HG03196 (cell line): Measurements from ENCODE around the gene TBC1D22B.
"Not testable (repeated sequence)": the region's sequence is repeated elsewhere in the genome, so short reads cannot be mapped to it uniquely, and the experiment has no call there.

Source experiments
- ATAC-seq: cut with Tn5 transposase; IDR thresholded peaks from one replicate; pipeline ENCODE4 v1.9.1; 2021; ENCODE audit not compliant: unreplicated experiment

The TBC1D22B gene

DNA sequence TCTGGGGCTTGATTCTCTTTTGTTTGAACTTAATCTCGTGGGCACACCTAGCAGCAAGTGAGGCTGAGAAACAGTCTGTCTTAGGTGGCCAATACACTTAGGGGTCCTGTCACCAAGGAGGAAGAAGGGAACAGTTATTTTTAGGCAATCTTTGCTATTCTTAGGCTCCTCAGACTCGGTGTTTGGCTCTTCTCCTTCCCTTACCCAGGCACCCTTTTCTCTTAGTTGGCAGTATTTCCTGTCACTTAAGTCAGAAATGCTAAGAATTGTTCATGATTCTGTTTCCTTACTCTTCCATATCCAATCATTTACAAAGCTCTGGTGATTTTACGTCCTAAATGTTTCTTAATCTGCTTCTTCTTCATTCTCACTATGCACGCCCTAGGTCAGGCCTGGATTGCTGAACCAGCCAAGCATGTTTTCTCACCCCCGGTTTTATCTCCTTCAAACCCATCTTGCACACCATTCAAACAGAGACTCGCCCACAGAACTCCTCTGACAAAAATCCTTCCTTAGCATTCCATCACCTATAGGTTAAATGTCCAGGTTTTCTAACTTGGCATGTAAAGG, 45.6 kb downstream of the TBC1D22B start:
- ATAC-seq = no peak

GRCh38 chr6:37303891-37304503, 46.4 kb downstream of the TBC1D22B start:
- no peak for ATAC-seq

DNA sequence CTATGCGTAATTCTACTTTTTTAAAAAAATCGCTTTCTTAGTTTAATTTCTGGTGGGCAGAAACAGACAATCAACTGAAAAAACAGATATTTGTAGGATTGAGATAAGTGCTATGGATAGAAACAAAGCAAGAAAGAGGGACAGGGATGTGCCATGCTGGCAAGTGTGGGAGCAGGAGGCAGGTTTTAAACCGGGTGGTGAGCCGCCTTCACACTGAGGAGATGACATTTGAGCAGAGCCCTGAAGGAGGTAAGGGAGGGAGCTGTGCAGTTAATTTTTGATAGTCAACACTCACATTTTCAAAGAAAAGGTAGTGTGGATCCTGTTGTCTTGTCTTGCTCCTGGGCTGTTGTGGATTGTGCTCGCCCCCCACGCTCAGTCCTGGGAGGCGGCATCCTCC, 47.2 kb downstream of the TBC1D22B start:
- ATAC-seq = no peak

DNA sequence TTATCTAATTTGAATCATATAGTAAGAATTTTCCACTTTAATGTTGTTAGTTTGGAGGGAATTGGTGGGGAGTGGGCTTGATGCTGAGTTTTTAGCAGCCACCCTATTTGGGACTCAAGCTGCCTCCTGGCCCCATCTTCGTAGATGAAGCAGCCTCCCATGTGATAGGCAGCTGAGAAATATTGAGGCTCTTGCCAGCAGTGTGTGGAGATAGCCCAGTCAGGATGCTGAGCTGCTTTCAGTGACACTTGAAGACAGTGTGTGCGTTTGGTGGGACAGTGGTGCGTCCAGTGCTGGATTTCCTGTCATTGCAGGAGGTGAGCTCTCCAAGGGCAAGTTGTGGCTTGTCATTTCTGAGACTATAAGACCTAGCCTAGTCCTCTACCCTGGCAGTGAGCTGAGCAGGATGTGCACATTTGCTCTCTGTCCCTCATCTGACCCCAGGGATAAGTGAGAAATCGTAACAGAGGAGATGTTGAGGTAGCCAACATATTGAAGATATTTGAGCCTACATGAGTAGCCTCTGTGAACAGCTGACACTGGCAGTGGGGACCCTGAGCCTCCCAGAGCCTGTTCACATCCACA, 48.4 kb downstream of the TBC1D22B start:
- ATAC-seq = no peak

- no peak for ATAC-seq
Measured at GRCh38 chr6:37306624-37307222, 49.2 kb downstream of the TBC1D22B start.

DNA sequence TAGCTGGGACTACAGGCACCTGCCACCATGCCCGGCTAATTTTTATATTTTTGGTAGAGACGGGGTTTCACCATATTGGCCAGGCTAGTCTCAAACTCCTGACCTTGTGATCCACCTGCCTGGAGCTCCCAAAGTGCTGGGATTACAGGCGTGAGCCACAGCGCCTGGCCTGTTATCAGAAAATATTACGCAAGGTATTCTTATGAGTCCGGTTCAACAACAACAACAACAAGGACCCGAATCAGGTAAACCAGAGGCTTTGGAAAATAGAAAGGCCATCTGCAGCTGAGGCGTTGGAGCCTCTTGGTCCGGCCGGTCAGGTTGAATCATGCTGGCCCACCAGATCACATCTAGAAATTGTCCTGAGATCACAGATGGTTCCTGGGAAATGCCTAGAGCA, 49.9 kb downstream of the TBC1D22B start:
- not testable (repeated sequence) for ATAC-seq

DNA sequence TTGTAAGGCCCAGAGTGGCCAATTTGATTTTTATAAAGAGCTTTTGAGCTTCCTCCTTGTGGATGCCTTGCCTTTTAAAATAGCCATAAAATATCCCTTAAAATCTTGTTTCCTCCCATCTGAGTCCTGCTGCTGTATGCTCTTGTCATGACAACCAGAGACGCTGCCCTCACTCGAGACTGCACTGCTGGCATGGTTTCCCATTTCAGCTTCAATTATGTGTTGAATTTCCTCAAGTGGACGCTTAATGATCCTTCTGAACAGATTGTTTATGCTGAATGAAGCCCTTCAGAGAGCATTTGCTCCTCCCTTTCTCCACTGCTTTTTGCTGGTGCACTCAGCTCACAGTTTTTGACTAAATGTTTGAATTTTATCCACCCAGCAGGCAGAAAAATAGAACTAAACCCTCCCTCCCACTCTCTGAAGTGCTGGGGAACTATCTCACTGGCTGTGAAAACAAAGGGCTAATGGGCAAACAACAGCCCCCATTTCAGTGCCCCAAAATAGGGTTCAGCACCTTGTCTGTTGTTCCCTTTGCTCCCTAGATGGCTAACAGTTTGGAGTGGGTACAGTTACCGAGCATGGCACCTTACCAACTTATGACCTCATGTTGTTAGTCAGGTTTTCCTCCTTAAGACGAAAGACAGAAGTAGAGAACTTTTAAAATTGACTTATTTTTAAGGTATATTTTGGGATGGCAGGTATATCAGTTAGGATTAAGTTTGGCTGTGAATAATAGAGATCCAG, 50.7 kb downstream of the TBC1D22B start:
- no peak for ATAC-seq

DNA sequence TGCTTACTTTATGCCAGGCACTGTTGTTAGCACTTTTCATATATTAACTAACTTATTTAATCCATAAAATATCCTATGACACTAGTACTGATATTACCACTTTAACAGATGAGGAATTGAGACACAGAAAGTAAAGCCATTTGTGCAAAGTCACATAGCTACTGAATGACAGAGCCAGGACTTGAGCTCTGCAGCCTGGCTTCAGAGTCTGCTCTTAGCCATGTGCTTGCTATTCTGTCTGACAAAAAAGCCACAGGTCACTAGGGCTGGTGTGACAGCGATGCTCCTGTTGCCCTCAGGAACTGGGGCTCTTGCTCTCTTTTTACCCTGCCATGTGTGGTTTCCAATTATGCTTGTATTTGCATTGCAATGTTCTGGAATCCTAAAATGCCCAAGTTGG, 51.5 kb downstream of the TBC1D22B start:
- no peak for ATAC-seq

DNA sequence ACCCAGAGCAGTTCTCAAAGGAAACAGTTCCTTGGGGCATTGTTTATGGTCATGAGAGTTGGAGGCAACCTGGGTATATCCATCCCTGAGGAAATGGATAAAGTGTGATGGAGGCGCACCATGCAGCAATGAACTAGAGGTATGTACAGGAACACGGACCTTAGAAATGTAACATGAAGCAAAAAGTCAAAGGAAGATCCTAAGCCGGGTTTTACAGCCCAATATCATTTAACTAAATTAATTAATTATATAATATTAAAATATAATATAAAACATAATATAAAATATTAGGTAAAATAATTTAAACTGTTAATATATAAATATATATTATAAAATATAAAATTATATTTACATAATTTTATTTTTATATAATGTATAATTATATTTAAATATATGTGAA, 52.1 kb downstream of the TBC1D22B start:
- no peak for ATAC-seq

GRCh38 chr6:37310966-37311365, 53.4 kb downstream of the TBC1D22B start:
- no peak for ATAC-seq

DNA sequence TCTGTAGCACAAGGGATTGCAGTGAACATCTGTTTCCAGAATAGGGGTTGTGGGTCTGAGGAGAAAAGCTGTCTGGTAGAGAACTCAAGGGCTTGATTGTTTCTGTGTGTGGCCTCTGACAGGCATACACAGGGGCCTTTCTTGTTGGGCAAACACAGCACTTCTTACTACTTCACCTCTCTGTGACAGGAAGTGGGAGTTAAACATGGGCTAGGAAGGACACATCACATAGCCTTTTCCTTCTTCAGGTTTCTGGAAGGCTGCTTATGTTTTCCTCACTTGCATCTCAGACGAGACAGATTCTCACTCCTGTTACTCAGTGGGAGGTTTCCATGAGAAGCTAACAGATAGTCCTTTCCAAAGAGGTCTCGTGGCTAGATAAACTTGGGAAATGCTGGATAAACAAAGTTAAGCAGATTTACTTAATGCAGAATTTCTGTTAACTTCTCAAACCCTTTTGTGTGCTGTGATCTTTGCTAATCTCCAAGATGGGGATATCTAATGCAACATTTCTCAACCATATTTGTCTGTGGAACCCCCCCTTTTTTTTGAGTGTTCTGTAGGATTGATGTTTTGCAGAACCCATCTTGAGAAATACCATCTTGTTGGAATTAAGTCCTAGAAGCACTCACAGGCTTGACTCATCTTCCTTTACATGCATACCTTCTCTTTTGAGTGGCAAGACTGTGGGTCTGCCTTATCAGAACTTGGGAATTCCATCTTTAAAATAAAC, 54.3 kb downstream of the TBC1D22B start:
- ATAC-seq = no peak

DNA sequence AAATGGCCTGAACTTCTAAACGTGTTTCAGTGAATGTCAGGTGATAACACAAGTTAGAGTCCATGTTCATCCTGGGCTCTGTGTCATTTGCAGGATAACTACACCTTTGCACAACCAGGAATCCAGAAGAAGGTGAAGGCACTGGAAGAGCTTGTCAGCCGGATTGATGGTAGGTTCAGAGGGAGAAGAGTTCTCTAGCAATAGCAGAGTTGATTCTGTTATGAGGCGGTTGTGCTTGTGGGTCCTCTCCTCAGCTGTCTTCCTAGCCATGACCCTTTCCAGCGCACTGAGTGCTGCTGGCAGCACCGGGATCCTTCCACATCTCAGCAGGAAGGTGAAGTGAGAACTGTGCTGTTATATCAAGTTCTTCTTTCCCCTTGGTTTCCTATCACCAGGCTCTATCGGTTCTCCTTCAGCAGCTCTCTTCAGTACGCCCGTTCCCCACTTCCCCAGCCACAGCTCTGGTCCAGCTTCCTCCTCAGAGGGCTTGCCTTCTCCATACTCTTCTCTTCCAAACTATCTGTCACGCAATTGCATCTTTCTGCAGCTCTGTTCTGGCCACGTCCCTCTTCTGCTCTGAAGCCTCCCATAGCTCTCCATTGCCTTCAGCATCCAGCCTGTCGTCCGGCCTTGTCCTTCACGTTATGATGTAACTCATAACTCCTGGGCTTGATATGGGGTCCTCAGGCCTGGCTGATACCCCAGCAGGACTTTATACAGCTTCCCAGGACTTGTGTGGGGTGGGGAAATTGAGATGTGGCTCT, 56.3 kb downstream of the TBC1D22B start:
- no peak for ATAC-seq

GRCh38 chr6:37314487-37315156, 57.0 kb downstream of the TBC1D22B start:
- no peak for ATAC-seq

- ATAC-seq = no peak
Measured at GRCh38 chr6:37315157-37315515, 57.6 kb downstream of the TBC1D22B start.

DNA sequence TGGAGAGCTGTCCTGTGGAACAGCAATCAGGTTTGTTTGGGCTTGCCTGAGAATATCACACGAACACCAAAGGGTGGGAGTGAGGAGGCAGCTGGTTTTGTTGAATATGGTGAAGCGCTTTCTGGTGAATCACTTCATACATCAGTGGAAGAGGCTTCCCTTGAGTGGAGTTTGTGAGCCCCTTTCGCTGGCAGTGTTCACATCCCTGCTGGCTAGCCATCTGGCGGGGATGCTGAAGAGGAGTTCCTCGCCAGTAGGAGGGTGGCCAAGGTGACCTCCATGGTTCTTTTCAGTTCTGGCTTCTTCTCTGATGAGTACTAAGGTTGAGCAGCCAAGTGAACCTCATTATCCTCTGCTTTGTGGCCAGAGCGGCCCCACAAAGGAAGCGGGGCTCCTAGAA, 58.5 kb downstream of the TBC1D22B start:
- no peak for ATAC-seq

DNA sequence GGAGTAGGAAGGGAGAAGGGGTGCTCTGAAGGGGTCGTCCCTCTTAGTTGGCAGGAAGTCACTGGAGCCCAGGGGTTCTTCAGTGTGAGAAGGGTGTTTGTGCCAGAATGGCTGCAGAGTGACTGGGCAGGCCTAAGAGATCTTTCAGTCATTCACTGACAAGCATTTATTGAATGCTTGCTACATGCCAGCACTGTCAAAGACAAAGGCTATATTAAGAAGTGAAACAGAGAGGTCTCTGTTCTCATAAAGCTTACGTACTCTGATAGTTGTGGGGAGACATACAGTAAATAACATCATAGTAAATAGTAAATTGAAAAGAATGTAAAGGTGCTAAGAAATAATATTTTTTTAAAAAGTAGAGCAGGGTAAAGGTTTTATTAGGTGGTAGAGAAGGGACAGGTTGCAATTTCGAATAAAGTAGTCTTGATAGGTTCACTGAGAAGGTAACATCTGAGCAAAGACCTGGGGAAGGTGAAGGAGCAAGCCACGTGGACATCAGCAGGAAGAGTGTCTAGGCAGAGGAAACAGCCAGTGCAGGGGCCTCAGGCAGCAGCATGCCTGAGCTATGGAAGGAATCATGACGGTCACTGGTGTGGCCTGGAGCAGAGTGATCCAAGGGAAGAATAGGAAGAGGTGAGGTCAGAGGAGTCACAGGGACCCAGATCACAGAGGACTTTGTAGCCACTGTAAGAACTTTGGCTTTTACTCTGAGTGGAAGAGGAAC, 59.9 kb downstream of the TBC1D22B start:
- no peak for ATAC-seq

DNA sequence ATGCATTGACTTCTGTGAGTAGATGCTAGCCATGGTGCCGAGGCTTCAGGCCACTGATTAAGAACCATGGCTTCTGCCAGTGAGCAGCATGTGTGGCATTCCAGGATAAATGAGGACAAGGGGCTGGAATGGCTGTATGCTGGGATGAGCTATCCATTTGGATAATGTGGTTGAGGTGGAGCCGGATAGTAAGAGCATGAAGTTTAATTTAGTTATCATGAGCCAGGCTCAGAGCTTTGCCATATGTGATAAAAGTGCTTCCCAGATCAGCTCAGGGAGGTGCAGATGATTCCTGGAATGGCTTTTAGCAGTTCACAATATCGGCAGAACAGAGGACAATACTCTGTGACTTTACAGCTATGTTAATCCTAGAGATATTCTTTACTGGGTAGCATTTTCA, 61.6 kb downstream of the TBC1D22B start:
- no peak for ATAC-seq

- ATAC-seq = no peak
Measured at GRCh38 chr6:37319856-37320480, 62.4 kb downstream of the TBC1D22B start.

- ATAC-seq = no peak
Measured at GRCh38 chr6:37320646-37321045, 63.1 kb downstream of the TBC1D22B start.
